Astrocyte of the cerebellum (primary cell): Measurements from ENCODE around the gene KRTAP10-3.

Experiments
- DNase-seq: peaks from one replicate; pipeline ENCODE4 v3.0.0-alpha.2; 2011; ENCODE audit warnings: low read depth
- H3K4me3 ChIP-seq: 2 replicates; pipeline ENCODE4 v1.5.1; 2011; ENCODE audit warnings: mild to moderate bottlenecking, low read depth, low read length, moderate library complexity
- CTCF ChIP-seq: IDR thresholded peaks from 2 replicates; pipeline ENCODE4 v1.5.1; 2012; ENCODE audit warnings: low read length, low read depth, moderate library complexity, mild to moderate bottlenecking; ENCODE audit errors: missing control alignments
- in situ Hi-C: cut with HindIII; loops from 2 replicates; pipeline ENCODE4 v1.10.0; 2017; ENCODE audit warnings: low sequenced_read_pairs

The KRTAP10-3 gene

GRCh38 chr21:44526096-44526997 lies 32.2 kb downstream of the KRTAP10-3 start:
- TF ChIP-seq CTCF, result no peak
- H3K4me3 ChIP-seq, result no peak overlapping the region
- in situ Hi-C loops, result no loop called here
- DNase-seq, result no peak

DNA sequence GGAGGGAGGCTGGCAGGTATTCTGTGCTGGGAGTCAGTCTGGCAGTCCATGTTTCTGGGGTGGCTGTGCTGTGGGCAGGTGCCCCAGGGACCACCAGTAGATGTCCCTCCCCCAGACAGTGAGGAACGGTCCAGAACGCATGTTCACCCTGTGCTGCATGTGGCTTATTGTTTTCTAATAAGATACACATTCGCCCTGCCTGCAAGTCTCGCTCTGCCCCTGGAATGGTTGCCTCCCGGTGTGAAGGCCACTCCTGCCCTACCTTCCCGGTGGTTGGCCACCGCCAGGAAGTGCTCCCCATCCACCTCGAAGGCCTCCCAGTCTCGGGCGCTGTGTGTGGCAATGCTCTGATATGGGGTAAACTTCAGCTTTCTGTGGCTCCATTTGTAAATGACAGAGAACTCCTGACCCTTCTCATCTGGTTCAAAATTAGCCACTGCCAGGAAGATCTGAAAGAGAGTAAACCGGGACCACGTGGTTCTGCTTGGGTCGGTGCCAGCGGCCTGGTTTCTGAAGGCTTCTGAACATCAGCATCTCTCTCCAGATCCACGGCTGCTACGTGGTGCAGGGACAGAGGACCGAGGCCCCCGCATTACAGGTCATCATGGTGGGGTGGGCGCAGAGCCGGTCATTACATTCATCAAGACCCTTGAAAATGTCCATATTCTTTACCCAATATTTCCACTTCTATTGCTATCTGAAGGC lies 33.1 kb downstream of the KRTAP10-3 start:
- in situ Hi-C loops, result no loop called here
- H3K4me3 ChIP-seq, result no peak overlapping the region
- no peak for TF ChIP-seq CTCF
- no peak for DNase-seq

GRCh38 chr21:44524414-44525371 lies 33.9 kb downstream of the KRTAP10-3 start:
- in situ Hi-C loops, result no loop called here
- no peak for TF ChIP-seq CTCF
- DNase-seq, result no peak
- H3K4me3 ChIP-seq, result no peak overlapping the region

DNA sequence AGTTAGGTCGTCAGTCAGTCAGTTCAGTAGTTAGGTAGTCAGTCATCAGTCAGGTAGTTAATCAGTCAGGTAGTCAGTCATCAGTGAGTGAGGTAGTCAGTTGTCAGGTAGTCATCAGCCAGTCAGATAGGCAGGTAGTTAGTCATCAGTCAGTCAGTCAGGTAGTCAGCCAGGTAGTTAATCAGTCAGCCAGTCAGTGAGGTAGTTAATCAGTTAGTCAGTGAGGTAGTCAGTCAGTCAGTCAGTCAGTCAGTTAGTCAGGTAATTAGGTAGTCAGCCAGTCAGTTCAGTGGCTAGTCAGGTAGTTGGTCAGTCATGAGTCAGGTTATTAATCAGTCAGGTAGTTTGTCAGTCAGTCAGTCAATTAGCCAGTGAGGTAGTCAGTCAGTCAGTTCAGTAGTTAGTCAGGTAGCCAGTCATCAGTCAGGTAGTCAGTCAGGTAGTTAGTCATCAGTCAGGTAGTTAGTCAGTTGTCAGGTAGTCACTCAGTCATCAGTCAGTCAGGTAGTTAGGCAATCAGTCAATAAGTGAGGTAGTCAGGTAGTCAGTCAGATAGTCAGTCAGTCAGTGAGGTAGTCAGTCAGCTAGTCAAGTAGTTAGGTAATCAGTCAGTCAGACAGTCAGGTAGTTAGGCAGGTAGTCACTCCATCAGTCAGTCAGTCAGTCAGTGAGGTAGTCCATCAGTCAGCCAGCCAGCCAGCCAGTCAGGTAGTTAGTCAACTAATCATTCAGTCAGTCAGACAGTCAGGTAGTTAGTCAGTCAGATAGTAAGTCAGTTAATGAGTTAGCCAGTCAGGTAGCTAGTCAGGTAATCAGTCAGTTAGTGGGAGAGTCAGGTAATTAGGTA lies 34.8 kb downstream of the KRTAP10-3 start:
- in situ Hi-C loops, result no loop called here
- no peak overlapping the region for H3K4me3 ChIP-seq
- no peak for DNase-seq
- no peak for TF ChIP-seq CTCF

GRCh38 chr21:44522753-44523204 lies 35.8 kb downstream of the KRTAP10-3 start:
- no peak overlapping the region for H3K4me3 ChIP-seq
- no peak for TF ChIP-seq CTCF
- in situ Hi-C loops, result no loop called here
- no peak for DNase-seq
